ENCODE measurements around the gene GID4.

The GID4 gene

DNA sequence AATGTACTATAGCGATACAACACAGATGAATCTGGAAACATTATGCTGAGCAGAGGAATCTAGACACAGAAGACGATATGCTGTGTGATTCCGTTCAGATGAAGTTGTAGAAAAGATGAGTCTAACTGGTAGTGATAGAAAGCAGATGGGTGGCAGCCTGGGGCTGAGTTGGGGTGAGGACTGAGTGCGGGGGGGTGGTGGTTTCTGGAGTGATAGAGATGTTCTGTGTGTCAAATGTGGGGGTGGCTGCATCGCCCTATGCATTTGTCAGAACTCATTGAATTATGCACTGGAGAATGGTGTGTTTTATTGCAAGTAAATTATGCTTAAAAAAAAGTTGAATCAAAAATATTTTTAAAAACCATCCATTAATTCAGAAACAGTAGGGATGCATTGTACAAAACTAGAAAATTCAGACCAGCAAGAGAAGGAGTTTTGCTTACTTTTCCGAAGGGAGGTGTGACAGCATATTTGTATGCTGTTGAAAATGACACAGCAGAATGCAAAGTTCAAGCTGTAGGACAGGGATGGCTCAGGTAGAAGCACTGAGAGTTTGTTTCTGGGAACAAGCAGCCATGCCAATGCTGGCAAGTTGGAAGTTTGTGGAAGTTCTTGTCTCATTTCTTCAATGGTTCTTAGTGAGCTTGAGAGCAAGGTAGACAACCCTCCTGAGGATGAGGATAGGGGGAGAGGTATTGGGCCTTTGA, 35.5 kb downstream of the GID4 start:
- intact Hi-C loops (cut with DNase I; ENCODE audit: low total_unique reads) = no loop called here
- no peaks in the 10 kb centered on the region for H3K36me3 ChIP-seq
- DNase-seq = no peak
- TF ChIP-seq, protein P1, sequence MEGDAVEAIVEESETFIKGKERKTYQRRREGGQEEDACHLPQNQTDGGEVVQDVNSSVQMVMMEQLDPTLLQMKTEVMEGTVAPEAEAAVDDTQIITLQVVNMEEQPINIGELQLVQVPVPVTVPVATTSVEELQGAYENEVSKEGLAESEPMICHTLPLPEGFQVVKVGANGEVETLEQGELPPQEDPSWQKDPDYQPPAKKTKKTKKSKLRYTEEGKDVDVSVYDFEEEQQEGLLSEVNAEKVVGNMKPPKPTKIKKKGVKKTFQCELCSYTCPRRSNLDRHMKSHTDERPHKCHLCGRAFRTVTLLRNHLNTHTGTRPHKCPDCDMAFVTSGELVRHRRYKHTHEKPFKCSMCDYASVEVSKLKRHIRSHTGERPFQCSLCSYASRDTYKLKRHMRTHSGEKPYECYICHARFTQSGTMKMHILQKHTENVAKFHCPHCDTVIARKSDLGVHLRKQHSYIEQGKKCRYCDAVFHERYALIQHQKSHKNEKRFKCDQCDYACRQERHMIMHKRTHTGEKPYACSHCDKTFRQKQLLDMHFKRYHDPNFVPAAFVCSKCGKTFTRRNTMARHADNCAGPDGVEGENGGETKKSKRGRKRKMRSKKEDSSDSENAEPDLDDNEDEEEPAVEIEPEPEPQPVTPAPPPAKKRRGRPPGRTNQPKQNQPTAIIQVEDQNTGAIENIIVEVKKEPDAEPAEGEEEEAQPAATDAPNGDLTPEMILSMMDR (IDR thresholded peaks at IDR 0.05) = no peak
- H3K4me3 ChIP-seq = no peak overlapping the region
- peaks cover 0 to 12% (median 7%) of the 10 kb centered on the region in 4 donors for H3K4me1 ChIP-seq
- peaks cover 0 to 8% of the 10 kb centered on the region in 2 donors for H3K27me3 ChIP-seq
- H3K27ac ChIP-seq = no peak overlapping the region
- no peaks in the 10 kb centered on the region for H3K9me3 ChIP-seq

DNA sequence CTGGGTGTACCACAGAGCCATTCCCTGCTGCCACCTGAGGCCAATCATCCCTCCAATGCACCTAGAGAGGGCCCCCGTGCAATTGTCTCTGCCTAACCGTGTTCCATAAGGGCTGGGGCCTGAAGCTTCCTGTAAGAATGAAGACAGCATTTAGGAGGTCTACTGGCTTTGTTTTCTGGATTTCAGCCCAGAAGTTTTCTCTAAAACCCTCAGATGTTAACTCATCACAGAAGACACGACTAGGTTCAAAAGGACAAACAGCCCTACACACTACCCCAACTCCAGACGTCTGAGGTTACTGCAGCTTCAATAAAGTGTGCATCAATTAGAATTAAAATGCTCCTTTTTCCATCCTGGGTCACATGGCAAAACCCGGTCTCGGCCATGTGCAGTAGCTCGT, 37.7 kb downstream of the GID4 start:
- Histone ChIP-seq H3K4me3 (no peak overlapping the region), H3K4me1 (no peaks in the 10 kb centered on the region), H3K36me3 (no peaks in the 10 kb centered on the region), H3K27ac (no peak overlapping the region), H3K9me3 (no peaks in the 10 kb centered on the region), H3K27me3 (peaks cover 0 to 8% of the 10 kb centered on the region in 2 donors)
- no peak for DNase-seq
- TF ChIP-seq, protein P1 (IDR thresholded peaks at IDR 0.05) = no peak
- intact Hi-C loops (cut with DNase I; ENCODE audit: low total_unique reads) = no loop called here

DNA sequence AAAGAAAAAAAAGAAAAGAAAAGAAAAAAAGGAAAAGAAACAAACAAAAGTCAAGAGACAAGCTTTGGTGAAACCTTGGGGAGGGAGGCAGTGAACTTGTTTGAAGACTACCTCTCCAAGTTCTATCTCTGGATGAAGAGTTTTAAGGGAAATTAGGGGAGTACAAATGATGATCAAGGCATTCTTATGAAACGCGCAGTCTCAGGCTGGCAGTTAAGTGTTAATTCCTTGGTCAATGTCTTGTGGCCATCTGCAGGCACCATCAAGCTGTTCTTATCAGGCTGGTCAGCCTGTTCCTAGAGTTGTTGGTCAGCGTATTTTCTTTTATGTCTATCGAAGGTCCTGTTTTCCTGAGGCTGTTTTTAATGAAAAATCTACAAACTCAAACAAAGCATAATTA, 40.3 kb downstream of the GID4 start:
- Histone ChIP-seq H3K4me1 (no peaks in the 10 kb centered on the region), H3K9me3 (no peaks in the 10 kb centered on the region), H3K27ac (no peak overlapping the region), H3K4me3 (no peak overlapping the region), H3K36me3 (no peaks in the 10 kb centered on the region), H3K27me3 (peaks cover 0 to 8% of the 10 kb centered on the region in 2 donors)
- TF ChIP-seq, protein P1 (IDR thresholded peaks at IDR 0.05) = no peak
- DNase-seq = no peak
- intact Hi-C loops (cut with DNase I; ENCODE audit: low total_unique reads) = no loop called here

DNA sequence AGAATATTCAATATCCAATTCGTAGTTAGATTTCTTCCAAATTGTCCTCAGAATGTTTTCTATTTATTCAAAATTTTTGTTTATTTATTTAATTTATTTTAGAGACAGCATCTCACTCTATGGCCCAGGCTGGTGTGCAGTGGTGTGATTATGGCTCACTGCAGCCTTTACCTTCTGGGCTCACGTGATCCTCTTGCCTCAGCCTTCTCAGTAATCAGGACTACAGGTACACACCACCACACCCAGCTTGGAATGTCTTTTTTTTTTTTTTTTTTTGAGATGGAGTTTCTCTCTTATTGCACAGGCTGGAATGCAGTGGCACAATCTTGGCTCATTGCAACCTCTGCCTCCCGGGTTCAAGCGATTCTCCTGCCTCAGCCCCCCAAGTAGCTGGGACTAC, 45.0 kb downstream of the GID4 start:
- peaks cover 0 to under 1% of the 10 kb centered on the region in 2 donors for H3K27me3 ChIP-seq
- peaks cover 0 to 16% (median 14%) of the 10 kb centered on the region in 4 donors for H3K4me1 ChIP-seq
- TF ChIP-seq, protein P1 (IDR thresholded peaks at IDR 0.05) = no peak
- intact Hi-C loops (cut with DNase I; ENCODE audit: low total_unique reads) = no loop called here
- DNase-seq = no peak
- no peaks in the 10 kb centered on the region for H3K9me3 ChIP-seq
- H3K36me3 ChIP-seq = no peaks in the 10 kb centered on the region
- no peak overlapping the region for H3K27ac ChIP-seq
- H3K4me3 ChIP-seq = no peak overlapping the region

DNA sequence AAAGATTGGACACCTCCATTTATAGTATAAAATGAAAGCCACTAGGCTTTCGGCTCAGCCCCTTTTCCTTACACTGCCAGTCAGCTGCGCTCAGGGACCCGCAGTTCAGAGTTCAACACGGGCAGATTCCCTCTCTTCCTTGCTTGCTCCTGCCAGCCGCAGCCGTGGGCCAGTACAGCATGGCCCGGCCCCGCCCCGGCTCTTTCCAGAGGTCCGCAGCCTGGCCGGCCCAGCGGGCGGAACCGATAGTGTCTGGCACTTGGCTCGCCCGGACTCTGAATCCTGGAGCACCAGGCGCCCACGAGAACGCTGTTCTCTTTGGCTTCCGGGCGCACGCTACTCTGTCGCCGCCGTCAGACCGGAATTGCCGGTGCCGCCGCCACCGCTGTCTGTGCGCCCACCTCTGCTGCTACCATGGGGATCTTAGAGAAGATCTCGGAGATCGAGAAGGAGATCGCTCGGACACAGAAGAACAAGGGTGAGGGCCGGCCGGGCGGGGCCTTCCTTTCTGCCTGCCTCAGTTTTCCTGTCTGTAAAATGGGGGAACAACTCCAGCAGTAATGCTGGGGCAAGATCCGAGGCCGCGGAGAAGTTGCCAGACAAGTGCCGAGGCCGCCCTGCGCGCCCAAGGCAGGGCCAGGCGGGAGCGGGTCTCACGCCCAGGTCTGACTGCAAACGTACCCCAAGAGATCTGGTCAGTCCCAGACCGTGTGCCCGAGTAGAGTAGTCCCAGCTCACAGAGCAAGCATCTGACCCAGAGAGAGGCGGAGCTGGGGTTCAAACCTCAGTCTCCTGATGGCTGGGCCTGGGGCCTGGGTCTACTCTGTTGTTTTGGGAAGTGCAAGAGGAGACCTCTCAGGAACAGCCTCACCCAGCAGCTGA, 48.6 kb downstream of the GID4 start, which contains the start of gene DRG2:
DRG2 (plus strand) TSS at position 339 of the 882 bp plus-strand sequence; CDS start at position 415, 76 bp downstream.
- intact Hi-C loops (cut with DNase I; ENCODE audit: low total_unique reads) = loop anchor here (5.0 kb wide), 1 partner anchor 306 kb away; no protein-coding TSS in a partner anchor
- peak; percentile 94 for DNase-seq
- Histone ChIP-seq H3K9me3 (no peaks in the 10 kb centered on the region), H3K4me1 (peaks cover 0 to 20% (median 18%) of the 10 kb centered on the region in 4 donors), H3K4me3 (peak within 1 kb of the TSS; percentile 69 to 83), H3K27ac (peak within 1 kb of the TSS; percentile 81 to 83), H3K36me3 (no peaks in the 10 kb centered on the region), H3K27me3 (no peaks in the 10 kb centered on the region)
- TF ChIP-seq, protein P1 (IDR thresholded peaks at IDR 0.05) = no peak
